ENCODE results near the gene IL3RA.

GRCh38 chrX:1412551-1413161, 76.1 kb downstream of the IL3RA start:
- TF ChIP-seq, protein P1, sequence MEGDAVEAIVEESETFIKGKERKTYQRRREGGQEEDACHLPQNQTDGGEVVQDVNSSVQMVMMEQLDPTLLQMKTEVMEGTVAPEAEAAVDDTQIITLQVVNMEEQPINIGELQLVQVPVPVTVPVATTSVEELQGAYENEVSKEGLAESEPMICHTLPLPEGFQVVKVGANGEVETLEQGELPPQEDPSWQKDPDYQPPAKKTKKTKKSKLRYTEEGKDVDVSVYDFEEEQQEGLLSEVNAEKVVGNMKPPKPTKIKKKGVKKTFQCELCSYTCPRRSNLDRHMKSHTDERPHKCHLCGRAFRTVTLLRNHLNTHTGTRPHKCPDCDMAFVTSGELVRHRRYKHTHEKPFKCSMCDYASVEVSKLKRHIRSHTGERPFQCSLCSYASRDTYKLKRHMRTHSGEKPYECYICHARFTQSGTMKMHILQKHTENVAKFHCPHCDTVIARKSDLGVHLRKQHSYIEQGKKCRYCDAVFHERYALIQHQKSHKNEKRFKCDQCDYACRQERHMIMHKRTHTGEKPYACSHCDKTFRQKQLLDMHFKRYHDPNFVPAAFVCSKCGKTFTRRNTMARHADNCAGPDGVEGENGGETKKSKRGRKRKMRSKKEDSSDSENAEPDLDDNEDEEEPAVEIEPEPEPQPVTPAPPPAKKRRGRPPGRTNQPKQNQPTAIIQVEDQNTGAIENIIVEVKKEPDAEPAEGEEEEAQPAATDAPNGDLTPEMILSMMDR (IDR thresholded peaks at IDR 0.05; ENCODE audit: low read length), result no peak
- no peak for TF ChIP-seq EZH2 (optimal IDR thresholded peaks at IDR 0.05; ENCODE audit: low read depth, low read length)

Measured in MM.1S (cell line).